Measurements from ENCODE around the gene USH2A. TPM values are rescaled to one million over a fixed set of nuclear protein-coding genes. Genes with fewer than 3 reads are reported as not detected.

The USH2A gene
- total RNA-seq, 4 donors from 2014 or later: under 0.01 to 1.0 (median under 0.01) TPM; not detected in 1

DNA sequence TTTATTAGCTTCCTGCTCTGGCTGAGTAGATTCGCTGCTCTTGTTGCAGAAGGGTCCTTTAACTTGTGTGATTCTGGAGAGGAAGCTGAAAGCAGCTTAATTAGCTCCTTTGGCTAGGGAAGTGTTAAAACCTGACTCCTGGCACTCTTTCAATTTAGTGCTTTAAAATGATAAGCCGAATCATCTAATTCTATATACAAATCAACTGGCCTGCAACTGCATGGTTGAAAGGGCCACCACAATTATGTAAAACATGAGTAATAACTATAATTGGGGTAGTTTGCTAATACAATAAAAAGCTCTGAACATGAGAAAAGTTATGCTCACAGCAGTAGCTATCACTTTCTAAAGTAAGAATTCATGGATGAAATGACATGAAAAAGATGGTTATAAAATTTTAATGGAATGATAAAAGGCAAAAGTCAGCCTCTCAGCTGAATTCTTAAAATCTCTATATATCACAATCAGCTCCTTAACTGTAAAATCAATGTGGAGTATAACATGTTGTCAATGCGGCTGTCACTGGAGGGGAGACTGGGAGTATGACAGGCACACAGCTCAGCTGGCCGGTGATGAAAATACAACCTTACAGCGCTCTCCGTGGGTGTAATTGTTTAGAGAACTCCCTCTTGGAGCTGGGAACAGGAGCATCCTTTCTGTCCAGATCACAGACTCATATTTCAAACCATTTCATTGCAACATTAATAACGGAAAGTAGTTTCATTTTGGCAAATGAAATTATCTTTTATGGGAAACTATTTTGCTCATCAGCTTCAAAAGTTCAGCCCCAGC, 531.8 kb downstream of the USH2A start:
- no peaks in the 10 kb centered on the region for H3K36me3 ChIP-seq
- H3K27me3 ChIP-seq: no peaks in the 10 kb centered on the region
- no peak for TF ChIP-seq EP300 (IDR thresholded peaks at IDR 0.05)
- TF ChIP-seq, protein P1, sequence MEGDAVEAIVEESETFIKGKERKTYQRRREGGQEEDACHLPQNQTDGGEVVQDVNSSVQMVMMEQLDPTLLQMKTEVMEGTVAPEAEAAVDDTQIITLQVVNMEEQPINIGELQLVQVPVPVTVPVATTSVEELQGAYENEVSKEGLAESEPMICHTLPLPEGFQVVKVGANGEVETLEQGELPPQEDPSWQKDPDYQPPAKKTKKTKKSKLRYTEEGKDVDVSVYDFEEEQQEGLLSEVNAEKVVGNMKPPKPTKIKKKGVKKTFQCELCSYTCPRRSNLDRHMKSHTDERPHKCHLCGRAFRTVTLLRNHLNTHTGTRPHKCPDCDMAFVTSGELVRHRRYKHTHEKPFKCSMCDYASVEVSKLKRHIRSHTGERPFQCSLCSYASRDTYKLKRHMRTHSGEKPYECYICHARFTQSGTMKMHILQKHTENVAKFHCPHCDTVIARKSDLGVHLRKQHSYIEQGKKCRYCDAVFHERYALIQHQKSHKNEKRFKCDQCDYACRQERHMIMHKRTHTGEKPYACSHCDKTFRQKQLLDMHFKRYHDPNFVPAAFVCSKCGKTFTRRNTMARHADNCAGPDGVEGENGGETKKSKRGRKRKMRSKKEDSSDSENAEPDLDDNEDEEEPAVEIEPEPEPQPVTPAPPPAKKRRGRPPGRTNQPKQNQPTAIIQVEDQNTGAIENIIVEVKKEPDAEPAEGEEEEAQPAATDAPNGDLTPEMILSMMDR (IDR thresholded peaks at IDR 0.05): no peak
- no peak for TF ChIP-seq POLR2A (IDR thresholded peaks at IDR 0.05)
- no peak overlapping the region for H3K4me3 ChIP-seq
- H3K27ac ChIP-seq: no peak overlapping the region
- H3K9me3 ChIP-seq: no peaks in the 10 kb centered on the region
- H3K4me1 ChIP-seq: peaks cover 0 to 15% (median 0%) of the 10 kb centered on the region in 4 donors
- no peak for DNase-seq (ENCODE audit: low spot score in 2 of 2)
- WGBS, 2 donors: 18 to 25% methylated on average over 7 of the region's 7 CpGs

DNA sequence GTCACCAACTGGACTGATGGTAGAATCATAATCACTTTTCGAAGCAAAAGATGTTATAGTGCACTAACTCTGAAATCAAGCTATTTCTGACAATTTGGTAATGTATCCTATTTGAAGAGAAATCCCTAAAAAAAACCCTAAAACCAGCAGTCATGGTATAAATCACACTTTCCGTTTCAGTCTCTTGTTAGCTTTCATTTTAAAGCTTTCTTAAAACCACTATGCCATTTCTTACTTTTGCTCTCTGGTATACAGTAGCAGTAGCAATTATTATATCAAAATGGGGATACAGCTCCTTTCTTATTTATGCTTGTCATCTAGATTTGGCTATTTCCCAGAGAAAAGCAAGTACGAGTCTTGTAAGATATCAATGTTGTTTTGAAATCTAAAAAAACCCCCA, 532.8 kb downstream of the USH2A start:
- DNase-seq (ENCODE audit: low spot score in 2 of 2): no peak
- Histone ChIP-seq H3K36me3 (no peaks in the 10 kb centered on the region), H3K4me3 (no peak overlapping the region), H3K9me3 (no peaks in the 10 kb centered on the region), H3K4me1 (peaks cover 0 to 15% (median 0%) of the 10 kb centered on the region in 4 donors), H3K27me3 (no peaks in the 10 kb centered on the region), H3K27ac (no peak overlapping the region)
- TF ChIP-seq, protein P1 (IDR thresholded peaks at IDR 0.05): no peak
- TF ChIP-seq EP300 (IDR thresholded peaks at IDR 0.05) (no peak), POLR2A (IDR thresholded peaks at IDR 0.05) (no peak)
- WGBS, 2 donors: 52 to 56% methylated on average over 3 of the region's 3 CpGs

DNA sequence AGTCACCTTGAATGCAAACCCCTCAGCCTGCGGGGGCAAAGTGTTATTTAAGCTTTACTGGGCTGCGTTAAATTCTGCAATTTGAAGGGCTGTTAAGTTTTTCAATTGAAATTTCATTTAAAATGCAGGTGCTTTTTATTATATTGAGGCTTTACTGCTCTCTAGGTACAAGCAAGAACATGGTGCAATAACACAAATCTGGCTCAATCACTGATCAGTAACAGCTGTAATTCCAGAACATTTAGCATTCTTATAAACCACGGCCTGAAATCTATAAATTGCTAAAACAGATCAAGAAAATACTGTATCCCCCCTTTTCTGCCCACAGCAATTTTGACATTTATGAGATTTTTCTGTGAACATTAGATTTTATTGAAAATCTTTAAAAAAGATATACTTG, 533.4 kb downstream of the USH2A start:
- Histone ChIP-seq H3K9me3 (no peaks in the 10 kb centered on the region), H3K4me1 (peaks cover 0 to 15% (median 0%) of the 10 kb centered on the region in 4 donors), H3K36me3 (no peaks in the 10 kb centered on the region), H3K4me3 (no peak overlapping the region), H3K27ac (no peak overlapping the region), H3K27me3 (no peaks in the 10 kb centered on the region)
- 68 to 70% methylated on average over 3 of the region's 3 CpGs for WGBS, 2 donors
- TF ChIP-seq EP300 (IDR thresholded peaks at IDR 0.05) (no peak), POLR2A (IDR thresholded peaks at IDR 0.05) (no peak)
- TF ChIP-seq, protein P1 (IDR thresholded peaks at IDR 0.05): no peak
- DNase-seq (ENCODE audit: low spot score in 2 of 2): no peak

DNA sequence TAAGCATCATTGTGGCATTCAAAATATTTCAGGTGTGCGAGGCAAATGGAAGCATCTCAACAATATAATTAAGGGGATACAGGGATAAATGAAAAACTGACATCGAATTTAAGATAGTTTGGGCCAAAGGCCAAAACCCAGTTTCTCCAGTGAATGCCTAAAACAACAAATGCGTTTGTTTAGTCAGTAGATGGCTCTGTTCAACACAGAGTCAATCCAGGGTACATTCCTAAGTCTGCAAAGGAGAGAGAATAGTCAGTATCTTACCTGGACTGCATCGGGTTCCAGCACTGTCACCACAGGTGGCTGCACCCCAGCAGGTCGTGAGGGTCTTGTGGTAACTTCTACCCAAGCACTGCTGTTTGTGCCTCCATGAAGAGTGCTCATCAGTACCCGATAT, 535.1 kb downstream of the USH2A start:
- Histone ChIP-seq H3K9me3 (no peaks in the 10 kb centered on the region), H3K36me3 (no peaks in the 10 kb centered on the region), H3K27me3 (no peaks in the 10 kb centered on the region), H3K27ac (no peak overlapping the region), H3K4me3 (no peak overlapping the region), H3K4me1 (peaks cover 0 to 15% (median 0%) of the 10 kb centered on the region in 4 donors)
- WGBS, 2 donors: 69 to 70% methylated on average over 6 of the region's 6 CpGs
- TF ChIP-seq POLR2A (IDR thresholded peaks at IDR 0.05): no peak
- TF ChIP-seq EP300 (IDR thresholded peaks at IDR 0.05): no peak
- TF ChIP-seq, protein P1 (IDR thresholded peaks at IDR 0.05): no peak
- DNase-seq (ENCODE audit: low spot score in 2 of 2): no peak

DNA sequence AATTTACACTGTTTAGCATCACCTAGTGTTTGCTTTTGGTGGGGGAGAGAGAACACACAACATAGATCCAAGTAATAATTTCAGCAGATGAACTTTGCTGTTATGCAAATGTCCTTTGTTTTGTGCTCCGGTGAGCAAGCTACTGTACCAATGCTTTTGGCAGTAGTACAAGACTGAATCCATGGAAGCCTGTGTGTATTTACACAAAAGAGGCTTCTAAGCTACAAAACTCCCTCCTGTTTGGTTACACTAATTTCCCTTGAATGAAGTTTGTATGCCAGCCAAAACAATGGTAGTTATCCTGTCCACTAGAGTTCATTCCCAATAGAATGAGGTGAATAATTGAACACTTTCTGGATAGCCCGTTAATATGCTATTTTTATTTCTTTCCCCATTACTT, 535.6 kb downstream of the USH2A start:
- 40 to 53% methylated on average over 2 of the region's 2 CpGs for WGBS, 2 donors
- no peaks in the 10 kb centered on the region for H3K27me3 ChIP-seq
- no peak overlapping the region for H3K4me3 ChIP-seq
- peaks cover 0 to 15% (median 0%) of the 10 kb centered on the region in 4 donors for H3K4me1 ChIP-seq
- H3K36me3 ChIP-seq: no peaks in the 10 kb centered on the region
- no peak overlapping the region for H3K27ac ChIP-seq
- TF ChIP-seq EP300 (IDR thresholded peaks at IDR 0.05) (no peak), POLR2A (IDR thresholded peaks at IDR 0.05) (no peak)
- TF ChIP-seq, protein P1 (IDR thresholded peaks at IDR 0.05): no peak
- no peaks in the 10 kb centered on the region for H3K9me3 ChIP-seq
- DNase-seq (ENCODE audit: low spot score in 2 of 2): no peak

Data from tibial nerve (tissue), 4 donors.